Epithelial cell of prostate (primary cell): ENCODE measurements around the gene PICALM.
"Not testable (repeated sequence)": the region's sequence is repeated elsewhere in the genome, so short reads cannot be mapped to it uniquely, and the experiment has no call there.

Source experiments
- DNase-seq: peaks from one replicate; pipeline ENCODE4 v3.0.0-alpha.2; 2011; ENCODE audit warnings: low read depth, low spot score
- H3K27ac ChIP-seq: fragments of 450-650 bp; 2 replicates; pipeline ENCODE4 v1.5.1; 2017; ENCODE audit warnings: mild to moderate bottlenecking

The PICALM gene, protein sequence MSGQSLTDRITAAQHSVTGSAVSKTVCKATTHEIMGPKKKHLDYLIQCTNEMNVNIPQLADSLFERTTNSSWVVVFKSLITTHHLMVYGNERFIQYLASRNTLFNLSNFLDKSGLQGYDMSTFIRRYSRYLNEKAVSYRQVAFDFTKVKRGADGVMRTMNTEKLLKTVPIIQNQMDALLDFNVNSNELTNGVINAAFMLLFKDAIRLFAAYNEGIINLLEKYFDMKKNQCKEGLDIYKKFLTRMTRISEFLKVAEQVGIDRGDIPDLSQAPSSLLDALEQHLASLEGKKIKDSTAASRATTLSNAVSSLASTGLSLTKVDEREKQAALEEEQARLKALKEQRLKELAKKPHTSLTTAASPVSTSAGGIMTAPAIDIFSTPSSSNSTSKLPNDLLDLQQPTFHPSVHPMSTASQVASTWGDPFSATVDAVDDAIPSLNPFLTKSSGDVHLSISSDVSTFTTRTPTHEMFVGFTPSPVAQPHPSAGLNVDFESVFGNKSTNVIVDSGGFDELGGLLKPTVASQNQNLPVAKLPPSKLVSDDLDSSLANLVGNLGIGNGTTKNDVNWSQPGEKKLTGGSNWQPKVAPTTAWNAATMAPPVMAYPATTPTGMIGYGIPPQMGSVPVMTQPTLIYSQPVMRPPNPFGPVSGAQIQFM

DNA sequence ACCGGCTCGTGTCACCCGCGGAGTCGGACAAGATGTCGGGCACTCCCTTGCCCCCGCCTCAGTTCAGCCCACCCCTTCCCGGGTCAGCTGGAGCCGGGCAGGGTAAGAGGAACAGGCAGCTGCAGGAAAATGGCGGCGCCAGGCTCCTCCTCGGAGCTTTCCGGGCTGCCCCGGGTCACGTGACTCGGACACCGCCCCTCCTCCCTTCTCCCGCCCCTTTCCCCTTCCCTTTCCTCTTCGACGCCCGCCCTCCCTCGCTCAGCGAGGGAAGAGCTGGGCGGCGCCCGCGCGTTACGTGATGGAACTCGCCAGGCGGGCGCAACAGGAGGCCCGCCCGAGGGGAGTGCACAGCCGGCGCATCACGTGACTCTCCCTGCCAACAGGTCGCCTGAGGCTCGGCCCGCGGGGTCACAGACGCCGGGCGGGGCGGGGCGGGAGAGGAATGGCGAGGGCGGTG, at the start of gene PICALM:
Gene PICALM, minus strand, starts transcription at position 134 of the 457 bp plus-strand sequence. CDS start 304 bp downstream, outside the sequence.
- peak; percentile 88 for DNase-seq
- H3K27ac ChIP-seq, result peak within 1 kb of the TSS; percentile 98

DNA sequence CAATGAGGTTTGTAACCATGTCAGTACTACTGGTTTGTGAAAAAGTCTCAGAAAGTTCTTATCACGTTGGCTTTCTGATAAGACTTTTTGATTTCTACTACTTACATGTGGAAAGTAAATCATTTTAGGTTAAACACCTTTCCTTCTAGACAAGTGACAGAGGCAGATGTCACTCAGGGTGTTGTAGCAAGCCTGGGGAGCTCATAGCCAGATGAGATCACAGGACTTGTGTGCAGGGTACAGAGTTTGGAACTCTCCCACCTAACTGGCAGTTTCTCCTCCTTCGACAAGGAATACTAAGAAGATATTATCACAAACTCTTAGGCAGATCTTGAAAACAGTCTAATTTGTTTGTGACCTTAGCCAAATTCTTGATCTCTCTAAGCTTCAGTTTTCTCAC, 49.4 kb upstream of the PICALM start:
- no peak for DNase-seq
- no peak overlapping the region for H3K27ac ChIP-seq

GRCh38 chr11:86117712-86118063, 48.8 kb upstream of the PICALM start:
- DNase-seq, result no peak
- H3K27ac ChIP-seq, result peak overlapping the region; percentile 69

- H3K27ac ChIP-seq, result peak overlapping the region; percentile 69
- peak; percentile 53 for DNase-seq
These were observed 48.3 kb upstream of the PICALM start for GRCh38 chr11:86117001-86117711.

DNA sequence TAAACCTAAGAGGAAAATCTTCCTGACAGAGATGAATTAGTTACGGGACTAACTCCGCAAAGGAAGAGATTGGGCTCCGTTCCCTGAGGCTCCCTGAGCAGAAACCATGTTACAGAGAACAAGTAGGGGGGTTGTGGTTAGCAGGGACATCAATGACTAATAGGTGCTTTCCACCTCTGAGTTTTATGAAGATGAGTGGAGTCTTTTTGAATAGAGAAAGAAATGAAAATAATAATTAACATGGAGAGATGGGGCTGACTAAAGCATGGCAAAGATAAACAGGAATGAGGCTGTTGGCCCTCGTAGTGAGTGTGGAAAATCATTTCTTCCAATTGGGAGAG, 47.5 kb upstream of the PICALM start:
- peak overlapping the region; percentile 69 for H3K27ac ChIP-seq
- peak; percentile 71 for DNase-seq

DNA sequence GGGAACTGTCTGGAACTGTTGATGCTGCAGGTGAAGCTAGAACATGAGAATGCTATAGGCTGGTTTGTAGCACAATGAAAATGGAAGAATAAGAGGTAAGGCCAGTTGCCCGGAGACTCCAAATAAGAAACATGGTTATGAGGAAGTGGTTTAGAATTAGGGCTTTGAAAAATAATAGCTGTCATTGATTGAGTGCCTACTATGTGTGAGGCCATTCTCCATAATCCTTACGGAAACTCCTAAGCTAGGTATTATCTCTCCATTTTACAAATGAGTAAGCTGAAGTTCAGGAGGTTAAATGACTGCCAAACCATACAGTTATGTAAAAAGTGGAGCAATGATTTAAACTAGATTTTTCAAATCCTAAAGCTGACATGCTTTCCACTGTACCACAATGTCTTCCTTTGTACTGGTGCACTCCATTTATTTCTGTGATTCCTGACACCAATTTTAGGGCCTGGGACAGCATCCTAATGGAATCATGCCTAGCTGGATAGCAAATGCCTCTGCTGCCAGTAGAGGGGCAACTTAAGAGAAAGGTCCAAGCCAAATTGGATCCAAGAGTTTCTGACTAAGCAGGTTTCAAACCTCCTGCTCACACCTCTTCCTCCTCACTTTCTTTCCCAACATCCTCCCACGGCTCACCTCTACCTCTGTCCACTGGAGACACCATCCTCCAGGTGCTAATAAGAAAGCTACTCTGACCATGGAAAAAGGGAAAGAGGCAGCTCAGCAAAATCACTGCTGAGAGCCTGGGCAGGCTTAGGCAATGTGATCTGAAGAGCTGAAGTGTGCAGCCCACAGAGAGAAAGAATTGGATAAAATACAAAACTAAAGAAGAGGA, 46.9 kb upstream of the PICALM start:
- DNase-seq, result no peak
- peak overlapping the region; percentile 69 for H3K27ac ChIP-seq

GRCh38 chr11:86108890-86109638, 40.2 kb upstream of the PICALM start:
- no peak overlapping the region for H3K27ac ChIP-seq
- DNase-seq, result no peak

DNA sequence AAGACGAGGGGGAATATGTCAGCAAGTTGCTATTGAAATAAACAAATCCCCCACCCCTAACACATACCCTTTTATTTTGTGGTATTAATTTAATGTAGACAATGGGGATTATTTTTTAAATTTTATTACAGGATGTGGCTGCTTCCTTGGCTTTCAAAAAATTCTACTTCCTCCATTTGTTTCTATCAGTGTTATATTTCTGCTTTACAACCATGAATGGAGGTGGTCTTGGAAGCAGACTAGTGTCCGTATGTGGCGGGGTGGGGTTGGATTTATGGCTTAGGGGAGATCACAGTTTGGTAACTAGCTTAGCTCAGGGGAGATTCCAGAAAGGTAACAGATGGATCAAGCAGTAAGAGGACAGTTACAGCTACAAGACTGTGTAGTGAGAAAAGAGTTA, 39.3 kb upstream of the PICALM start:
- H3K27ac ChIP-seq, result no peak overlapping the region
- DNase-seq, result no peak

DNA sequence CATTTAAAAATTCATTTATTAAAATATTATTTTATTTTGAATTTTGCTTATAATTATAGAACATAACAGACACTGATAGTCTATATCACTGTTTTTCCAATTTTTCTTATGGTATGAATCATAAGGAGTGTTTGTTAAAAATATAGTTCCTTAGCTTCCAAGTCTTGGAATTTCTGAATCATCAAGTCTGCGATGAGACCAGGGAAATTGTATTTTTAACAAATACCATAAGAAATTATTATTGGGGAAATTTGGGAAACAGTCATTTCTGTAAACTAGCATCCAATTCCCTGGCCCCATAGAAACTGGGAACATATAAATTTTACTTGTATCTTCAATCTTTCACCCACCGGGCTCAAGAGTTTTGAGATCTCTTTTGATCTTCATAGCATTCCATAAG, 38.0 kb upstream of the PICALM start:
- DNase-seq, result no peak
- no peak overlapping the region for H3K27ac ChIP-seq

- H3K27ac ChIP-seq, DNase-seq: not testable (repeated sequence)
These were observed 37.1 kb upstream of the PICALM start for GRCh38 chr11:86106031-86106430.

DNA sequence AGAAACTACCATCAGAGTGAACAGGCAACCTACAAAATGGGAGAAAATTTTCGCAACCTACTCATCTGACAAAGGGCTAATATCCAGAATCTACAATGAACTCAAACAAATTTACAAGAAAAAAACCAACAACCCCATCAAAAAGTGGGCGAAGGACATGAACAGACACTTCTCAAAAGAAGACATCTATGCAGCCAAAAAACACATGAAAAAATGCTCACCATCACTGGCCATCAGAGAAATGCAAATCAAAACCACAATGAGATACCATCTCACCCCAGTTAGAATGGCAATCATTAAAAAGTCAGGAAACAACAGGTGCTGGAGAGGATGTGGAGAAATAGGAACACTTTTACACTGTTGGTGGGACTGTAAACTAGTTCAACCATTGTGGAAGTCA, 36.7 kb upstream of the PICALM start:
- not testable (repeated sequence) for DNase-seq, H3K27ac ChIP-seq

GRCh38 chr11:86103808-86104207, 34.9 kb upstream of the PICALM start:
- no peak overlapping the region for H3K27ac ChIP-seq
- DNase-seq, result no peak

DNA sequence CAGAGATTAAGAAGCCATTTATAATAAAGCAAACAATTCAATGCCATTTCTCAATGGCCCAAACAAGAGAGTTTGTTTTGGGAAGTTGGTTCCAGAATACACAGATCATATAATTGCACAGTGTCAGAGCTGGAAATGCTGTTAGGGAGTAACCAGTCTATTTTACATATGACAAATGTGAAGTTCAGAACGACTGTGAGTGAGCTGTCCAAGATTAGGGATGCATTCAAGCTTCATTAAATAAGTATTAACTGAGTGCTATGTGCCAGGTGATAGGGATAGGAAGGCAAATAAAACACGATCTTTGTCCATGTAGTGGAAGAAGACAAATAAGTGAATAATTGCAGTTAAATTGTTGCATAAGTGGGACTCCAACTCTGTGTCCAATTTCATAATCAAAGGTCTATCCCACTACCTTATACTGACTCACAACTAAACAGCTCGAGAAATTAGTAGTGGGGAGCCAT, 33.1 kb upstream of the PICALM start:
- DNase-seq, result peak; percentile 46
- H3K27ac ChIP-seq, result peak overlapping the region; percentile 43

DNA sequence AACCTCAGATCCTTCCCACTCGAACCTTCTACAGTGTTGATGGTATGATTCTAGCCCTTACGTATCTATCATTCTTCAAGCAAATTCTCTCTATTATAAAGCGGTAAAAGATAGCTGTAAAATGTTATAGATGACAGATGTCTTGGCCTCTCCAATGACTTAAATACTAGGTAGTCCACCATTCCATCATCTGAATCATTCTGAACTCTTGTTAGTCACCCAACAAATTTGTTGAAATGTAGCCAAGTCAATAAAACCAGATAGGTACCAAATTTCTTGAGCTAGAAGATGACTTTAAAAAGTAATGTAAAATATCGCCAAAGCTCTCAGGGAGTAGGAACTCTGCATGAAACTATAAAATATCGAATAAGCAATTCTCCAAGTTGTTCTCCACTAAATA, 32.6 kb upstream of the PICALM start:
- DNase-seq, result no peak
- peak overlapping the region; percentile 43 for H3K27ac ChIP-seq

GRCh38 chr11:86099874-86100273, 31.0 kb upstream of the PICALM start:
- no peak overlapping the region for H3K27ac ChIP-seq
- peak; percentile 93 for DNase-seq

DNA sequence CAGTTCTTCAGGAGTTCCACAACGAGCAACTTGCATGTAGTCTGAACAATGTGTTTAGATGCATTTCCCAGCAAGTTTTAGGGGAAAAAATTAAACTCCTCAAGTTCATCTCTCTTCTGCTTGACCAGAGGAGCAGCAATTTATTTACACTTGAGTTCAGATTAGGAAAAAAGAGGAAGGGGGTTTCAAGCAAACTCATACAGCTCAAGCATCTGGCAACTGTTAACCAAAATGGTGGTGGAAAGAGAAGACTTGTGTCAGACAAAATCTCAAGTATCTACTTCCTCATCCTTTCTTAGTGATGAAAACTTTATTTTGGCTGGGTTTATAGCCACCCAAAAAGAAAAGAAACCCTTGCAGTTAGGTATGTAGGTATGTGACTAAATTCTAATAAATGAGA, 29.1 kb upstream of the PICALM start:
- no peak for DNase-seq
- no peak overlapping the region for H3K27ac ChIP-seq

DNA sequence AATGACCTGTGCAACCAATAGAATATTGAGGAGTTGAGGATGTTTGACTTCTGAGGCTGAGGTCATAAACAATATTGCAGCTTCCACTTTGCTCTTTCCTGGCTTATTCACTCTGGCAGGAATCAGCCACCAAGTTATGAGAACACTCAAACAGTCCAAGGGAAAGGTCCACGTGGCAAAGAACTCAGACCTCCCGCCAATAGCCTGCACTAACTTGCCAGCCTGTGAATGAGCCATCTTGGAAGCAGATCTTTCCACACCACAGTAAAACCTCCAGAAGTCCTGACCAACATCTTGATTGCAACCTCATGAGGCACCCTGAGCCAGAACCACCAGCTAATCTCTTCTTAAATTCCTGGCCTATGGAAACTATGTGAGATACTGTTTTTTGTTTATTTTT, 22.7 kb upstream of the PICALM start:
- peak; percentile 56 for DNase-seq
- no peak overlapping the region for H3K27ac ChIP-seq

- no peak for DNase-seq
- no peak overlapping the region for H3K27ac ChIP-seq
These were observed 22.2 kb upstream of the PICALM start for GRCh38 chr11:86091086-86091485.

DNA sequence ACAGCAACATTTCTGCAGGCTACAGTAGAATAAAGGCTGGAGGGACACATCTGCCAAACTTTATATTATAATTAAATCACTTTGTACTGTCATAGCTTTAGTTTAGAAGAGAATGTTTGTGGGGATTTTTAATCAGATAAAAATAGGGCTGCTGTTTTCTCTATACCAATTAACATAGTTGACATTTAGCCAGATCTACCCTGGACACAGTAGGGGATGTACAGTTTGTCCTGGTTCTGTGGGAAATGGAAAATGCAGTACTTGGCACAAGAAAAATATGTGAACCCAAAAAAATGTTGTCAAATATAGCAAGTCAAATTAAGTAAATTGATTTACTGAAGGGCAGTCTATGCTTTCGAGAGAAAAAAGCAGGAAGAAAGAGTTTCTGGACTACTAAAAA, 20.8 kb upstream of the PICALM start:
- no peak for DNase-seq
- H3K27ac ChIP-seq, result no peak overlapping the region
